ENCODE measurements around the gene INPP5D. TPM values are rescaled to one million over a fixed set of nuclear protein-coding genes. Genes with fewer than 3 reads are reported as not detected.

INPP5D gene
- total and polyA plus RNA-seq, 12 donors: 3.4 to 29.4 (median 14.3) TPM

GRCh38 chr2:233171344-233171743 lies 111.2 kb downstream of the INPP5D start:
- Histone ChIP-seq H3K4me3 (no peak overlapping the region), H3K27me3 (no peaks in the 10 kb centered on the region), H3K4me1 (replicated peaks in 1 of 2) (no peaks in the 10 kb centered on the region), H3K9me3 (replicated peaks in 1 of 3) (no peaks in the 10 kb centered on the region), H3K36me3 (replicated peaks in 1 of 2) (no peaks in the 10 kb centered on the region), H3K27ac (no peak overlapping the region)
- no peak for DNase-seq
- WGBS, 4 donors: 88 to 97% (median 92%) methylated on average over 2 of the region's 2 CpGs
- intact Hi-C loops (cut with DNase I): no loop called here
- no peak for TF ChIP-seq POLR2A (IDR thresholded peaks at IDR 0.05)
- no peak for TF ChIP-seq CTCF (IDR thresholded peaks at IDR 0.05)

GRCh38 chr2:233173115-233173514 lies 113.0 kb downstream of the INPP5D start:
- no peak for DNase-seq
- intact Hi-C loops (cut with DNase I): no loop called here
- Histone ChIP-seq H3K27me3 (no peaks in the 10 kb centered on the region), H3K9me3 (replicated peaks in 1 of 3) (no peaks in the 10 kb centered on the region), H3K4me1 (replicated peaks in 1 of 2) (no peaks in the 10 kb centered on the region), H3K36me3 (replicated peaks in 1 of 2) (no peaks in the 10 kb centered on the region), H3K27ac (no peak overlapping the region), H3K4me3 (no peak overlapping the region)
- 93 to 97% (median 96%) methylated on average over 7 of the region's 7 CpGs for WGBS, 4 donors
- TF ChIP-seq CTCF (IDR thresholded peaks at IDR 0.05) (no peak), POLR2A (IDR thresholded peaks at IDR 0.05) (no peak)

- Histone ChIP-seq H3K4me1 (replicated peaks in 1 of 2) (no peaks in the 10 kb centered on the region), H3K9me3 (replicated peaks in 1 of 3) (no peaks in the 10 kb centered on the region), H3K27me3 (no peaks in the 10 kb centered on the region), H3K4me3 (no peak overlapping the region), H3K36me3 (replicated peaks in 1 of 2) (no peaks in the 10 kb centered on the region), H3K27ac (no peak overlapping the region)
- WGBS, 4 donors: 71 to 90% (median 79%) methylated on average over 7 of the region's 7 CpGs
- TF ChIP-seq POLR2A (IDR thresholded peaks at IDR 0.05) (no peak), CTCF (IDR thresholded peaks at IDR 0.05) (no peak)
- intact Hi-C loops (cut with DNase I): no loop called here
- no peak for DNase-seq
Measured at GRCh38 chr2:233174137-233174536, 114.0 kb downstream of the INPP5D start.

- WGBS, 4 donors: 67 to 82% (median 70%) methylated on average over 13 to 14 of the region's 14 CpGs
- DNase-seq: peak in 1 of 7 donors; percentile 4
- Histone ChIP-seq H3K9me3 (replicated peaks in 1 of 3) (no peaks in the 10 kb centered on the region), H3K27ac (peak overlapping the region in 1 of 5 donors; percentile 24), H3K4me1 (replicated peaks in 1 of 2) (no peaks in the 10 kb centered on the region), H3K36me3 (replicated peaks in 1 of 2) (peaks cover 0 to 3% of the 10 kb centered on the region in 2 donors), H3K27me3 (peaks cover 4% of the 10 kb centered on the region), H3K4me3 (no peak overlapping the region)
- TF ChIP-seq POLR2A (IDR thresholded peaks at IDR 0.05) (no peak), CTCF (IDR thresholded peaks at IDR 0.05) (no peak)
- intact Hi-C loops (cut with DNase I): no loop called here
Measured at GRCh38 chr2:233178994-233179847, 119.1 kb downstream of the INPP5D start.
